ENCODE data around the gene UNC5CL. TPM values are rescaled to one million over a fixed set of nuclear protein-coding genes. Genes with fewer than 3 reads are reported as not detected.

Gene UNC5CL
- total RNA-seq, 4 donors from 2014 or later: 0.90 to 7.6 (median 1.5) TPM

GRCh38 chr6:41079080-41079479 is 40.1 kb upstream of the UNC5CL start:
- H3K4me1 ChIP-seq: peaks cover 0 to 40% (median 17%) of the 10 kb centered on the region in 4 donors
- no peaks in the 10 kb centered on the region for H3K27me3 ChIP-seq
- no peak for TF ChIP-seq CTCF (IDR thresholded peaks at IDR 0.05)
- no peak for TF ChIP-seq POLR2A (IDR thresholded peaks at IDR 0.05)
- no peak for TF ChIP-seq EP300 (IDR thresholded peaks at IDR 0.05)
- H3K9me3 ChIP-seq: no peaks in the 10 kb centered on the region
- DNase-seq (ENCODE audit: low spot score in 2 of 2): no peak
- H3K36me3 ChIP-seq: peaks cover 0 to 44% (median 7%) of the 10 kb centered on the region in 3 donors
- H3K4me3 ChIP-seq: no peak overlapping the region
- H3K27ac ChIP-seq: no peak overlapping the region
- 100% methylated on average over 1 of the region's 1 CpG for WGBS, 2 donors

DNA sequence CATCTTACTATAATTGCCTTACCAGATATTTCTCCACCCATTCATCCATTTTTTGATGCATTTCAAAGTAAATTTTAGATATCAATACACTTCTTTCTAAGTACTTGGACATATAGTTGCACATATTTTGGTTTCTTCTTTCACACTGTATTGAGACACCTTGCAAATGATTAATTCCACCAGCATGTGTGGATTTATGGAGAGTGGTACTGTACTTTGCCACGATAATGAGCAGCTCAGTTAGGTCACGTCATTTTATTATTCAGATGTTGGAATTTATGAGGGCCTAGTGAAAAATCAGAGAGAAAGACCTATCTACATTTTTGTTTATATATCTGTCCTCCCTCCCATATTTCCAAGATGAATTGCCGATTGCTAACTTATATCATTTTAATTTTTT is 39.1 kb upstream of the UNC5CL start:
- H3K27me3 ChIP-seq: no peaks in the 10 kb centered on the region
- H3K4me3 ChIP-seq: no peak overlapping the region
- H3K36me3 ChIP-seq: peaks cover 0 to 35% (median 7%) of the 10 kb centered on the region in 3 donors
- DNase-seq (ENCODE audit: low spot score in 2 of 2): no peak
- 86 to 87% methylated on average over 3 of the region's 3 CpGs for WGBS, 2 donors
- no peak overlapping the region for H3K27ac ChIP-seq
- H3K4me1 ChIP-seq: peaks cover 0 to 42% (median 18%) of the 10 kb centered on the region in 4 donors
- no peak for TF ChIP-seq CTCF (IDR thresholded peaks at IDR 0.05)
- TF ChIP-seq EP300 (IDR thresholded peaks at IDR 0.05): no peak
- TF ChIP-seq POLR2A (IDR thresholded peaks at IDR 0.05): no peak
- H3K9me3 ChIP-seq: no peaks in the 10 kb centered on the region

DNA sequence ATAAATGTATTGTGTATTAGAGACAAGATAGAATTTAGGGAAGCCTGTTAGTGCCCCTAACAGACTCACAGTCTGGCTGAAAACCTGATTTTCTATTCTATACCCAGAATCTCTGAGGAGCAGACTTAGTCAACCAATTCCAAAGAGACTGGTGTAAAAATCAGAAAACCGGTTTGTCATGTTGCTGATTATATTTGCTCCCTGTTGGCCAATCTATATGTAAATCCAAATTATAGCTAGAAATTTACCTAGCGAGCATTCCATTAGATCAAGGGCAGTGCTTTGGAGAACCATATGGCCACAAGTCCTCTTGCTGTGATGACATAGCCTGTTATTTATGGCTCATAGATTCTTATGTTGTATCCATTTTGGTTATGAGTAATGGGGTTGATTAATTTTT is 38.5 kb upstream of the UNC5CL start:
- Histone ChIP-seq H3K27me3 (no peaks in the 10 kb centered on the region), H3K27ac (no peak overlapping the region), H3K4me3 (no peak overlapping the region), H3K4me1 (peaks cover 0 to 42% (median 18%) of the 10 kb centered on the region in 4 donors), H3K9me3 (no peaks in the 10 kb centered on the region), H3K36me3 (peaks cover 0 to 31% (median 7%) of the 10 kb centered on the region in 3 donors)
- no peak for DNase-seq (ENCODE audit: low spot score in 2 of 2)
- no peak for TF ChIP-seq POLR2A (IDR thresholded peaks at IDR 0.05)
- TF ChIP-seq EP300 (IDR thresholded peaks at IDR 0.05): no peak
- no peak for TF ChIP-seq CTCF (IDR thresholded peaks at IDR 0.05)
- 84 to 90% methylated on average over 2 of the region's 2 CpGs for WGBS, 2 donors

DNA sequence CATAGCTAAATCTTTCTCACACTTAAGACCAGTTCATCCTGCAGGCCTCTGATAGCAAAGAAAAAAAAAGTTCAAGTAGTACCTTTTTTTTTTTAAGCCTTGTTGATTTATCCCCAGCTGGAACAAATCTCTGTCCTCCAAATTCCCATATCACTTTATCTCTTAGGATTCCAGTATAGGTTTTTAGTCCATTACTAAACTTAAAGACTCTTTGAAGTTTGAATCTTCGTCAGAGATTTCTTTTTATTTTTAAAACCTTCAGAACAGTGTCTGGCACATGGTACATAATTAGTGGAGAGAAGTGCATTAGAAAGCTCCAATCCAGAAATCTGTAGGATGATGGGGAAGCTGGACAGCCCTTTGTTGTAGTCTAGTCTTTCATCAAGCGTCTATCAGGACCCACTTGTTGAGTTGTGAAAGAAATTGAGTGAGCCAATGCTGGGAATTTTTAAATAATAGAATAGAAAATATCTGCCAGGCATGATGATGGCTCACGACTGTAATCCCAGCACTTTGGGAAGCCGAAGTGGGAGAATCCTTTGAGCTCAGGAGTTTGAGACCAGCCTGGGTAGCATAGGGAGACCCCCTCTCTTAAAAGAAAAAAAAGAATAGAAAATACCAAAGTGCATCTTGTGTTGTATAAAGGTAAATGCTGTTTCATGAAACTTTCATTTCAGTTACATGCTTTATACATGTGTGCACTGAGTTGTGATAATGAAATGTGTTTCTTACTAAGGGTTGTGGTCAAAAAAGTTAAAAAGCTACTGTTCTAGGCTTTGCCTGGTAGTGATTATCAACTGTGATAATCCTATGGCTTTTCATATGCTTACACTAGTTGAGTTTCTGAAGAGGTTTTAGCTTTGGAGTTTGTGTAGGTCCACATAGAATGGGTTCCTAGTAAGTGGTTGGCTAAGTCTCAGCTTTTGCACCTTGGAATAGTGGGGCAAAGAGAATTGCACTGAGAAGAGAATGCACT is 36.9 kb upstream of the UNC5CL start:
- WGBS, 2 donors: 67 to 72% methylated on average over 4 of the region's 4 CpGs
- Histone ChIP-seq H3K36me3 (peaks cover 0 to 21% (median 7%) of the 10 kb centered on the region in 3 donors), H3K27me3 (no peaks in the 10 kb centered on the region), H3K4me1 (peaks cover 0 to 47% (median 20%) of the 10 kb centered on the region in 4 donors), H3K4me3 (no peak overlapping the region), H3K9me3 (no peaks in the 10 kb centered on the region), H3K27ac (peak overlapping the region in 2 of 4 donors; percentile 100)
- no peak for DNase-seq (ENCODE audit: low spot score in 2 of 2)
- TF ChIP-seq CTCF (IDR thresholded peaks at IDR 0.05) (no peak), POLR2A (IDR thresholded peaks at IDR 0.05) (no peak), EP300 (IDR thresholded peaks at IDR 0.05) (no peak)
